HG03342 (cell line): ENCODE data around the gene GPR153.
"Not testable (repeated sequence)": the region's sequence is repeated elsewhere in the genome, so short reads cannot be mapped to it uniquely, and the experiment has no call there.

Experiments used
- ATAC-seq: cut with Tn5 transposase; IDR thresholded peaks from one replicate; pipeline ENCODE4 v1.9.1; 2021; ENCODE audit warnings: mild to moderate bottlenecking, moderate library complexity; ENCODE audit not compliant: unreplicated experiment

GPR153 gene

DNA sequence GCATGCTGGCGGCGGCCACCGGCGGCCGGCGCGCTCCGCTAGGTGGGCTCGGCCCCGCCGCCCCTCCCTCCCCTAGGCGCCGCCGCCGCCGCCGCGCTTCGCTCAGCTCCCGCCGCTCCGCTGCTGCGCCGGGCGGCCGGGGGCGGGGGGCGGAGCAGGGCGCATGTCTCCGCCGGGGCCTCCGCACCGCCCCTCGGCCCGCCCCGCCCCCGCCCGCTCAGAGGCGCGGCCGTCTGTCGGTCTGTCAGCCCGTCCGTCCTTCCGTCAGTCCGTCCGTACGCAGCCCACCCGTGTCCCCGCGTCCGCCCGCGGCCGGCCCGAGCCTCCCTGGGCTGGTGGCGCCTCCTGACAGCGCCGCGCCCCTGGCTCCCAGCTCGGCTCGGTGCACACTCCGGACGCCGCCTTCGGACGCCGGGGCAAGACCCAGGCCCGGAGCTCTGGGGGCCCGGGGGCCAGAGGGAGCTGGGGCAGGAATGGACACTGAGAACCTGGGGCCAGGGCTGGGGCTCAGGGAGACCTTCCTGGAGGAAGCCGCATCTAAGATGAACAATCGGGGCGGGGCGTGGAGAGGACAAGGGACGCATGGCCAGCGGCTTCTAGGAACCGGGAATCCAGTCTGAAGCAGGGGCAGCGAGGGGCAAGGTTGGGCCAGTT is at the start of gene GPR153:
Gene GPR153 (minus strand): TSS at position 138 of the 654 bp plus-strand sequence. CDS start 6,193 bp downstream, outside the sequence.
- ATAC-seq = no peak

DNA sequence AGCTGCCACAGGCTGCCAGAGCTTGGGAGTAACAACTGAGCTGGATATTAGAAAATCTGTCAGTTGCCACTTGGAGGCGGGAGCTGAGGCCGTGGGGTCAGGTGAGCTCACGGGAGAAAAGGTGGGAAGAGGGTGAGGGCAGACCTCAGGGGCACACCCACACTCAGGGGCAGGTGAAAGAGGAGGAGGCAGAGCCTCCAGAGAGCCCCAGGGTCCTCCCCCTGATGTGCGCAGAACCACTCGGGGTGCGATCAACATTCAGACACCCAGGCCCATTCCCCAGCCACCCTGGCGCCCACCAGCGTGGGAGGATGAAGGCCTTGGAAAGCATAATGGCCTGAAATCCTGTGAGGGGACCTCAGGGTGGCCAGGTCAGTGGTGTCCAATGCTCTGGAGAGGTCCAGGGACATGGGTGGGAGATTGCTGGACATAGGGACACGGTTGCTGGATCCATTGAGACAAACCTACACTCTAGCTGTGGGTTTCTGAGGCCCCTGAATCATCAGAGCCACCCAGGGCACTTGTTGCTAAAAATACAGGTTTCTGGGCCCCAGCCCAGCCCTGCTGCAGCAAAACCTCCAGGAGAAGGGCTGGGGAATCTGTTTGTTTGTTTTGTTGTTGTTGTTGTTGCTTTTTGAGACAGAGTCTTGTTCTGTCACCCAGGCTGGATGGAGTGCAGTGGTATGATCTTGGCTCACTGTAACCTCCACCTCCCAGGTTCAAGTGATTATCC is 49.4 kb upstream of the GPR153 start:
- no peak for ATAC-seq

DNA sequence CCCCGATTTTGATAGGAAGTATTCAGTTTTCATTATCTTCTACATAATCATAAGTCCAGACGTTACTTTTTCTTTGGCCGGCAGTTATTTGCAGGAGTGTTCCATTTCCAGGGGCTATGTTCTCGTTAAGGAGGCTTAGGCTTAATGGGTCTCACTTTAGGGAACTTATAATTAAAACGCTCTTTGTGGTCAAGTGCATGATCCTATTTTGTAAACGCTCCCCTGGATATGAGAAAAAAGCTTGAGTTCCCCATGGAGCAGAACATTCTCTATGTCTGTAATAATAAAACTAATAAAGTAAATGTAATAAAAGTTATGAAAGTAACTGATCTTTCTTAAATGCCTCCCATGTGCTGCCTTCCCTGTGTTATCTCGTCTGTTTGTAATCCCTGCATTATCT is 48.7 kb upstream of the GPR153 start:
- ATAC-seq = no peak

DNA sequence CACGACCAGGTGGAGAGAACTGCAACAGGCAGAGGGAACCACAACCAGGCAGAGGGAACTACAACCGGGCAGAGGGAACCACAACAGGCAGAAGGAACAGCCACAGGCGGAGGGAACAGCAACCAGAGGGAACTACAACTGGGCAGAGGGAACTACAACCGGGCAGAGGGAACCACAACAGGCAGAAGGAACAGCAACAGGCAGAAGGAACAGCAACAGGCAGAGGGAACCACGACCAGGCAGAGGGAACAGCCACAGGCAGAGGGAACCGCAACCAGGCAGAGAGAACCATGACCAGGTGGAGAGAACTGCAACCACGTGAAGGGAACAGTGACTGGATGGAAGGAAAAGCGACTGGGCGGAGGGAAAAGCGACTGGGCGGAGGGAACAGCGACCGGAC is 47.6 kb upstream of the GPR153 start:
- ATAC-seq = no peak

DNA sequence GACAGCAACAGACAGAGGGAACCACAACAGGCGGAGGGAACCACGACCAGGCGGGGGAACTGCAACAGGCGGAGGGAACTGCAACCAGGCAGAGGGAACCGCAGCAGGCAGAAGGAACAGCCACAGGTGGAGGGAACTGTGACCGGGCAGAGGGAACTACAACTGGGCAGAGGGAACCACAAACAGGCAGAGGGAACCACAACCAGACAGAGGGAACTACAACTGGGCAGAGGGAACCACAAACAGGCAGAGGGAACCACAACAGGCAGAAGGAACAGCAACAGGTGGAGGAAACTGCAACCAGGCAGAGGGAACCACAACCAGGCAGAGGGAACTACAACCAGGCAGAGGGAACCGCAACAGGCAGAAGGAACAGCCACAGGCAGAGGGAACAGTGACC is 46.8 kb upstream of the GPR153 start:
- not testable (repeated sequence) for ATAC-seq

DNA sequence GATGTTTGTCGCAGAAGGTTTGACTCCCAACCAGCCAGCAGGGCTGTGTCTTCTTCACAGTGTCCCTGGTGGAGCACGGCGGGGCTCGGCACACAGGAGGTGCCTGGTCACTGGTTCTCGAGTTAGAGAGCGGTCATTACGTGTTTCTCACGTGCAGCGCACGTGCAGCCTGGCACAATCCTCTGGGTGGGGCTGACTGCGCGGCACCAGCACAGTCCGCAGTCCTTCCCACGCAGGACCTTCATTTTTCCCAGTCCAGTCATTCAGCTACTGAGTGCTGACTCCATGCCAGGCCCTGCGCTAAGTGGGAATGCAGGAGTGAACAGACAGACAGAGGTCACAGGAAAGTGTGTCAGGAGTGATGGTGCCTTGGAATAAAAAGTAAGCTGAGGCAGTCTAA is 46.2 kb upstream of the GPR153 start:
- no peak for ATAC-seq

DNA sequence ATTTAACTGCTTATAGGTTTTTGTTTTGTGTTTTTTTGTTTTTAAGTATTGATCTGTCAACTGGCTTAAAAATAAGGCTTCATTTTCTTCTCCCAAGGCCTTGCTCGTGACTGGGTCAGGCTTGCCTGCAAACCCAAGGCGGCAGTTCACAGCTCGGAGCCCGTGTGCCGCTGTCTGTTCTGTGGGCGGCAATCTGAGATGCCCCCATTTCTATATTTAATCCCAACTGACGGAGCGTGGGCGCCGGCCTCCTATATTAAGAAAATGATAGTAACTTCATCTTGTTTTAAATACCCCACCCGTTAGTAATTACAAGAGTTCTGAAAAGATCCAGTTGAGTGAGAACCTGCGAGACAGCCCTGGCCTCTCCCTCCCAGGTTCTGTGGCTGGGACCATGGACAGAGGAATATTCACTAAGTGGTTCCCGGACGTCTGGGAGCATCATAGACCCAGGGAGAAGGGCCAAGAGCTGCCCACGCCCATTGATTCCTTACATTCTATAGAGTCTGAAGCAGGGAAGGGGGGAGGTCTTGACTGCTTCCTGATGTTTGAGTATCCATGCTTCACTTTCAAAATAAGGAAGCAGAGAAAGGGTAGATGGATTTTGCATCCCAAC is 42.6 kb upstream of the GPR153 start:
- no peak for ATAC-seq

DNA sequence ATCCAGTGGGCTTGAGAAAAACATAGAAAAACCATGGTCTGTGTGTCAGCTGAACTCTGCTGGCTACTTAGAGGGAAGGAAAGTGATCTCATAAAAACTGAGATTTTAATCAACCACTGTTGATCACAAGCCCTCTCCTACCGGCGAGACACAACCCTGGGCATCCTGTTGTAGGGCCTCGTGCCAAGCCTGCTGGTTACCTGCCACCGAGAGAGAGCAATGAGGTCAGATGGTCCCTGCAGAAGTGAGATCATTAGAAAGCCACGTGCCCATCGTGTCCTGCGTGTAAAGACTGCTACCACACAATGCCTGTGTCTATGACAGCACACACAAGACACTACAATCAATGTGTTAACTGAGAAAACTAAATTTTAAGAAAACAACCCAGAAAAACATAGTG is 41.7 kb upstream of the GPR153 start:
- no peak for ATAC-seq

DNA sequence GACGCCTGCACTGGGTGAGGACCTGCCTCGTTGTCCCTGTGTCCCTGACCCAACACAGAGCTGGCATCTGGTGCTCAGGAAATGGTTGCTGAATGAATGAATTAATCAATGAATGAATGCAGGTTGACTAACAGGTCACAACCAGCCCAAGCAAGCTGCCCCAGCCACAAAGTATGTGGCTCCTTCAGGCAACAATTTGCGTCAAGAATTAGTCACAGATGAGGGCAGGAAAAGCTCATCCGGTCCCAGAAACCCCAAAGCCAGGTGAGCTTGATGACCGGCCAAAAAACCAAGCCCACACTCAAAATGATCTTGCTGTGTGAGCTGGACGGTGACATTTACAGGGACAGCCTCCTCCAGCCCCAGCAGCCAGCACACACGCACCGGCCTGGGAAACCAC is 40.6 kb upstream of the GPR153 start:
- ATAC-seq = no peak

DNA sequence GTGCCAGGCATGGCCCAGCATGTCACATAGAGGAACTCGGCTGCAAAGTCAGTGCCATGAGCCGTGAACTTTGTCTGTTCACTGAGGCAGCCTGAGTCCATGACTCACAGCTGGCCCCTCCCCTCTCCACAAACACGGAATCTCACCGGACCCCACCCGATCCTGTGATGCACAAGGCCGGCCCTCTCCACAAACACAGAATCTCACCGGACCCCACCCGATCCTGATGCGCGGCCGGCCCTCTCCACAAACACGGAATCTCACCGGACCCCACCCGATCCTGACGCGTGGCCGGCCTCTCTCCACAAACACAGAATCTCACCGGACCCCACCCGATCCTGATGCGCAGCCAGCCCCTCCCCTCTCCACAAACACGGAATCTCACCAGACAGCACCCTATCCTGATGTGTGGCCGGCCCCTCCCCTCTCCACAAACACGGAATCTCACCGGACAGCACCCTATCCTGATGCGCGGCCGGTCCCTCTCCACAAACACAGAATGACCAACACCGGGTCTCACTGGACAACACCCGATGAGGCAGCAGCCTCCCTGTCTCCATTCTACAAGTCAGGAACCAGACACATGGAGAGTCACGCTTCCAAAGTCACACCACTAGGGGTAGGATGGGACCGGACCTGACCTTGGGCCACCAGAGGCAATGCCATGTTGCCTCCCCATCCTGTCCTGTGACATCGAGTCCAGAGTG is 39.6 kb upstream of the GPR153 start:
- no peak for ATAC-seq

DNA sequence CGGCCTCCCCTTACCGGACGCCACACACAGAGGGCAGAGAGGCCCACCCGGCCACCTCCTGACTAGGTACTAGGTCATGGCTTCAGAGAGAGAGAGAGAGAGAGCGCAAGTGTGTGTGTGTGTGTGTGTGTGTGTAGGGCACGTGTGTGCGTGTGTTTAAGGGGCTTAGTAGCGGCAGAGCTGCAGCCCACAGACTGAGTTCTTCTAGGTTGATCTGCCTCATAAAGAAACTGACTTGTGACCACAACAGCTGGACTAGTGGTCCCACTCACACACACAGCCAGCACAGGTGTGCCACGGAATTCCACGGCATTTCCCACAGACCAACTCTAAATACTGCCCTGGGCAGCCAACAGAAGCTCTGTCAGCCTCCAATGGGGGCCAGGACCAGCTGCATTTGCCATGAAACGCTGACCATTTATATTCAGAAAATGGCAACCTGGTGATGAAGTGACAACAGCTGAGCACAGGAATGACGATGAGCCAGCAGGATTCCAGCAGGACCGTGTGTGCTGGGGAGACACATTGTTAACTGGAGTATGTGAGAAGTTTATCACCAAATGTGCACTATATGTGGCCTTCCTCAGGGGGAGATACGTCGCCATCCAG is 38.8 kb upstream of the GPR153 start:
- no peak for ATAC-seq

DNA sequence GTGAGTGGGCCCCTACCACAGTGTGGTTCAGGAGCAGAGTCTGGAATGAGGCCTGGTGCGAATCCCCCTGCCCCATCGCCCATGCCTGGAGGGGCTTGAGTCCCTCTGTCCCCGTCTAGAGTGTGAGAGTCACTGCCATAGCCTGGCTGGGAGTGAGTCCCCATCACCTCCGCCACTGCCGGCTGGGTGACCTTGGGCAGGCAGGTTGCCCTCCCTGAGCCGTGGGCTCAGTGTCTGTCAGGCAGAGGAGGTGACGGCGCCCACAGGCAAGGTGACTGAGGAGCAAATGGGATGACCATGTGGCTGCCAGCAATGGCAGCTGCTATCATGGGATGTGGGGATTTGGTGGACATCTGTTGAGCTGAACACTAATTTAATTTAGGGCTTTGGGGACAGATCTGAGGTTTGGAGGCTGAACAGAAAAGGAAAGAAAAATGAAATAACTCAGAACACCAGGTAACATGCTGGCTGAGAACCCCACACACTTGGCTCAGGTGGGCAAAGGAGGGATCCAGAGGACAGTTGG is 38.1 kb upstream of the GPR153 start:
- no peak for ATAC-seq

DNA sequence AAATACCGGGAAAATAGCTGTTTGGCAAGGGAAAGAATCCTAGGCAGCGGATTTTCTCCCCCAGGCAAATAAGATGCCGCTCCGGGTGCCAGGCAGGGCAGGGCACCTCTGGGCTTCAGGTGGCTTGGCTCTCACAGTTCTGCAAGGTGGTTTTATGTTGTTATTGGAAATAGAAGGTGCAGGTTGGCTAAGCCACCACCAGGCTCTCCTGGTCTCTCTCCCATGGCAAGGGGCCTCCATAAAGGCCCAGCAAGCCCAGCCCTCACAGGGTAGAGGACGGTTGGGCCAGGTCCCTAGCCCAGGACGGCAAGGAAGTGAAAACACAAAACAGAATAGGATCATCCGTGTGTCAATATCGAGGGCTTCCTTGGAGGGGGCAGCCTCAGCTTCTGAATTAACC is 37.6 kb upstream of the GPR153 start:
- no peak for ATAC-seq

DNA sequence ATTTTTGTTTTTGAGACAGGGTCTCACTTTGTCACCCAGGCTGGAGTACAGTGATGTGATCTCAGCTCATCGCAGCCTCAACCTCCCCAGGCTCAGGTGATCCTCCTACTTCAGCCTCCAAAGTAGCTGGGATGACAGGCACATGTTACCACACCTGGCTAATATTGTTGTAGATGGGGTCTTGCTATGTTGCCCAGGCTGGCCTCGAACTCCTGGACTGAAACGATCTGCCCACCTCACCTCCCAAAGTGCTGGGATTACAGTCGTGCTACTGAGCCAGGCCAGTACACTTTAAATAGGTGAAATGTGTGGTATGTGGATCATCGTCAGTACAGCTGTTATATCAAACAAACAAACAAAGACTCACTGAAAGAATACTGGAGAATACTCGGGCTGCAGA is 35.0 kb upstream of the GPR153 start:
- no peak for ATAC-seq

DNA sequence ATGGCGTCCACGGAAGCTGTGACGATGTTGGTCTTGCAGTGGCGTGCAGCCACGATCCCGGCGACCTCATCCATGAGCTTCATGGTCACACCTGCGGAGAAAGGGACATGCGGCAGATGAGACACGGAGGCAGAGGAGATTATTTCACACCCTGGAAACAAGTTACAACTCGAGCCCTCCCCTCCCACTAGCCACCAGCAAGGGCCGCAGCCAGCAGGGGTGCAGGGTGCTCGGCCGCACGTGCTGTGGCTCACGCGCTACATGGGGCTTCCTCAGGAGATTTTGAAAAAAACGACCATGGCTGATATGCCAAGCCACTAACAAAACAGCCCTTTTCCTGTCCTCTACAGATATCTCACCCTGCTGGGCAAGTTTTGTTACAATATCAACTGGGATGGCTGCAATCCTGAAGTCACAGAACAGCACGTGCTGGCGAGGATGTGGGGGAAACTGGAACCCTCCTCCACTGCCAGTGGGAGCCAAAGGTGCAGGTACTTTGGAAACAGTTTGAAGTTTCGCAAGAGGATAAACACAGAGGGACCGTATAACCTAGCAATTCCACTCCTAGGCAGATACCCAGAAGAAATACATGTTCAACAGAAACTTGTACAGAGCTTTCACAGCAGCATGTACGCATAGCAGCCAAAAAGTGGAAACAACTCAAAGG is 34.1 kb upstream of the GPR153 start:
- no peak for ATAC-seq

DNA sequence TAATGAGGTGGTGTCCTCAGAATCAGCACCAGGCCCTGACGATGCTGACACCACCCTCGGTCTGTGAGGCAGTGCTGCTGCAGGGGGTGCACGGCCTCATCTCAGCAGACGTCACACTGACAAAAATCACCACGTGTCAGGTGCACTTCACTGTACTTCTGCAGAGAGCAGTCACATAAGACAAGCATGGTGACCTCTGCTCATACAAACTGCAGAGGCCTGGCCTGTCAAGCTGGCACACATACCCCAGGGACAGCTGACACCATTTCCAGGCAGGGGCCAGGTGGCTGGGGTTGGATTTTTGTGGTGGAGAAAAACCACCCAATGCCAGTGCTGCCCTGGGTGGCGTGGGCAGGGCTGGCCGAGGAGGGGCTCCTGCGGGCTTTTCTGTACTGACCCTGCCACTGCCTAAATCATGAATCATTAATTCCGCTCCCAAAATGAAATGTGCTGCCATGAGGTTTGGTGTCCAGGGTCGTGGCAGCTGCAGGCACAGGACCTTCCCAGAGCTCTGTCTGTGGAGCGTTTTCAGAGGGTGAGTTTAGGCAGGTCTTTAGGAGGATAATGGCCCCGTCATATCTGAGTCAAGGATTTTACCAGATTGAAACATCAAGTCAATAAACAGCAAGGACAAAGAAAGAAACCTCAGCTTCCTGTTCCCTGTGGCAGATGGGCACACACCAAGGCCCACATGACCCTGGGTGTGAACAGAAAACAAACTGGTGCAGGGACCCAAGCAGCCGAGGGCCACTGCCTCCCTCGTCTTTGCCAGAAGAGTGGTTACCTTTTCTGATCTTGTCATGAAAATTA is 33.4 kb upstream of the GPR153 start:
- no peak for ATAC-seq

DNA sequence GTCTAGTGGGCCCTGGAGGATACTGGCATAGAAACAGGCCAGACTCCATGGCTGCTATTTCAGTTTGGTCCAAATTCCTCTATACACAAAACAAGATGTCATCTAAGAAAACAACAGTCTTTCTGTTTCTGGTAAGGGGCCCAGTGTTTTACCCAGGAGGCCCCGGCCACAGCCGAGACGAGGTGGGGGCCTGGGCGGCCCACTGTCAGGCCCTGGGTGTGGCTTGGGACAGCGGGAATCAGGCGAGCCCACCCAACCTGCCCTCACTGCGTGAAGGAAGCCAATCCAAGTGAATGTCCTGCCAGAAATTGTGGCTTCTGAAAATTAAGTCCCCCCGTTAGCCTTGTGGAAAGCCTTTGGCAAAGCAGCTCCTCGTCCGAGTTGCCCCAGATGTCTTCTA is 31.2 kb upstream of the GPR153 start:
- no peak for ATAC-seq

DNA sequence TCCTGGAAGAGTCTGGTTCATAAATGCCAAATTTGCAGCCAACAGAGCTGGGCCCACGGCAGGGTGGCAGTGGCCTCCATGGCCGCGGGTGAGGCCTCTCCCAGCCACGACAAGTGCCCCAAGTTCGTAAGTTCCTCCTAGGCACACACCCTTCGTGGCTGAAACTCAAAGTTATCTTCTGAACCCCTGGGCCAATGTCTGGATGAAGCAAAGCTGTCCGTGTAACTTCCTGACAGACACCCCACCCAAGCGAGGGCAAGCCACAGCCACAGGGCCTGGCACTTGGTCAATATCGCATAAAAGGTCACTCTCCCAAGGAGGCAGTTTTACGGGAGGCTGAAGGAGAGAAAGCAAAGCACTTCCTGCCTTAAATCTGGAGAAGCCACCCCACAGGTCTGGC is 27.8 kb upstream of the GPR153 start:
- no peak for ATAC-seq

DNA sequence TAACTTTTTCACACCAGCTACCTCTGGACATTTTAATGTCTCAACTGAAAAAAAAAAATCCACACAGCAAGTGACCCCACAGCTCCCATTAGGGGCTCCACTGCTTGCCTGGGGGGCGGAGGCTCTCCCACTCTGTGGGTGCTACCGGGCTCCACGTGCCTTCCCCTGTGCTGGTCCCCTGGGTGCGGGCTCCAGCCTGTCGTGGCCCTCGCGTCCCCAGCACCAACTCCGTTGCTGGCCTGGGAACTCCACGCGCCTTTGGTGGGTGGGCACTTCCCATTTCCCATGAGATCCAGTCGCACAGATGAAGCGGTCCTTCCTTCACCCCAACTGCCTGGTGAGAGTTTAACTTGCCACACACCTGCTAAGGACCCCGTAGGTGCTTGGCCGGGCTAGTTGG is 27.1 kb upstream of the GPR153 start:
- no peak for ATAC-seq

DNA sequence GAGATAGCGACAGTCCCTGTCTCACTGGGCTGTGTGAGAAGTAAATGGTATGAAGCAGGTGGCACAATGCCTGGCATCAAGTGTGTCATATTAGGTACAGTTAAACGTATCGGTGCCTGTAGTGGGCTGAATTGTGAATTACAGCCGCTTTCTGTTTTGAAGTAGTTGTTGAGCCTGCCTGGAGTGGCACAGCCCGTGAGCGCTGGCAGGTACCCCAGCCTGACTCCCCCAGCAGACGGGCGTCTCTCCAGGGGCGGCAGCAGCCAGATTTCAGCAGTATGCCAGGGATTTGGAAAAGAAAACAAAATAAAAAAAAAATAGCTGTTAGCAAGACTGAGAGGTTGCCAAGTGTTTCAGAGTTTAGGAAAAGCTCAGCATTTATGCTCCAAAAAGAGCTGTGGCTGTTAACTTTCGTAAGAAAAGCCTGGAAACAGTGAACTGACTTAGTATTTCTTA is 26.6 kb upstream of the GPR153 start:
- ATAC-seq = no peak
